Fibroblast of pulmonary artery (primary cell): Measurements from ENCODE around the gene NRL.

Experiments
- DNase-seq: peaks from one replicate; pipeline ENCODE4 v3.0.0-alpha.2; 2010; ENCODE audit warnings: low read depth
- H3K4me3 ChIP-seq: replicated peaks from 2 replicates; pipeline ENCODE4 v1.5.1; 2011; ENCODE audit warnings: low read depth, mild to moderate bottlenecking, control low read depth, low read length, moderate library complexity
- CTCF ChIP-seq: IDR thresholded peaks from 2 replicates; pipeline ENCODE4 v1.5.1; 2011; ENCODE audit warnings: mild to moderate bottlenecking, control low read depth, low read length, inconsistent platforms; ENCODE audit errors: missing control alignments

The NRL gene

GRCh38 chr14:24064856-24065255, 49.9 kb downstream of the NRL start:
- DNase-seq = no peak
- no peak overlapping the region for H3K4me3 ChIP-seq
- no peak for TF ChIP-seq CTCF

GRCh38 chr14:24064091-24064795, 50.5 kb downstream of the NRL start:
- no peak overlapping the region for H3K4me3 ChIP-seq
- TF ChIP-seq CTCF = no peak
- DNase-seq = no peak

- H3K4me3 ChIP-seq = no peak overlapping the region
- no peak for TF ChIP-seq CTCF
- DNase-seq = no peak
Measured at GRCh38 chr14:24063263-24063836, 51.4 kb downstream of the NRL start.

- no peak for TF ChIP-seq CTCF
- DNase-seq = no peak
- H3K4me3 ChIP-seq = no peak overlapping the region
Measured at GRCh38 chr14:24062216-24062980, 52.4 kb downstream of the NRL start.

- no peak for TF ChIP-seq CTCF
- H3K4me3 ChIP-seq = no peak overlapping the region
- no peak for DNase-seq
Measured at GRCh38 chr14:24060984-24061913, 53.5 kb downstream of the NRL start.

GRCh38 chr14:24060443-24060842, 54.3 kb downstream of the NRL start:
- H3K4me3 ChIP-seq = no peak overlapping the region

More at GRCh38 chr14:24060443-24060842, 54.3 kb downstream of the NRL start:
- TF ChIP-seq CTCF = no peak
- no peak for DNase-seq
